OCI-LY3 (cell line): Measurements from ENCODE around the gene HEATR3.

Experiments used
- H2AFZ ChIP-seq: fragments of 200-600, 300-600 bp; shearing (Covaris generic); 2 replicates; pipeline ENCODE4 v1.6.0; 2014; ENCODE audit warnings: antibody characterized with exemption, low read depth, low read length
- H3K27ac ChIP-seq: fragments of 200-600, 300-600 bp; sonication (generic); 2 replicates; pipeline ENCODE4 v1.5.1; 2014; ENCODE audit warnings: mild to moderate bottlenecking, low read length, moderate library complexity, mixed read lengths
- H3K27me3 ChIP-seq: fragments of 200-600, 300-600 bp; sonication (generic); 2 replicates; pipeline ENCODE4 v1.6.1; 2014; ENCODE audit warnings: low read depth, low read length, mixed read lengths
- H3K36me3 ChIP-seq: fragments of 200-600, 300-600 bp; sonication (generic); replicated peaks from 2 replicates; pipeline ENCODE3; 2014; ENCODE audit warnings: low read depth, low read length, mixed read lengths
- H3K4me1 ChIP-seq: fragments of 300-600, 200-600 bp; sonication (generic); 2 replicates; pipeline ENCODE4 v1.6.1; 2014; ENCODE audit warnings: low read length, mixed read lengths
- H3K4me2 ChIP-seq: fragments of 200-600, 300-600 bp; sonication (generic); 2 replicates; pipeline ENCODE4 v1.6.1; 2014; ENCODE audit warnings: low read length, mixed read lengths
- H3K4me3 ChIP-seq: fragments of 300-600, 200-600 bp; sonication (generic); 2 replicates; pipeline ENCODE4 v1.5.1; 2014; ENCODE audit warnings: antibody characterized with exemption, mild to moderate bottlenecking, low read length, moderate library complexity
- H3K79me2 ChIP-seq: fragments of 300-600, 200-600 bp; shearing (Covaris generic); 2 replicates; pipeline ENCODE4 v1.6.1; 2014; ENCODE audit warnings: mild to moderate bottlenecking, low read length, mixed read lengths
- H3K9ac ChIP-seq: fragments of 300-600, 200-600 bp; shearing (Covaris generic); 2 replicates; pipeline ENCODE4 v1.6.0; 2014; ENCODE audit warnings: mild to moderate bottlenecking, low read length, moderate library complexity
- H3K9me3 ChIP-seq: fragments of 200-600, 300-600 bp; shearing (Covaris generic); 2 replicates; pipeline ENCODE4 v1.6.1; 2014; ENCODE audit warnings: low read length, mixed read lengths; ENCODE audit not compliant: insufficient read depth
- H4K20me1 ChIP-seq: fragments of 200-600, 300-600 bp; sonication (generic); 2 replicates; pipeline ENCODE4 v1.6.1; 2016; ENCODE audit warnings: low read length, mixed read lengths; ENCODE audit not compliant: insufficient read depth
- CTCF ChIP-seq: fragments of 200-600, 300-600 bp; sonication (generic); IDR thresholded peaks from 2 replicates; pipeline ENCODE4 v1.5.1; 2014; ENCODE audit warnings: antibody characterized with exemption, low read length, low read depth
- EZH2phosphoT487 ChIP-seq: fragments of 200-600 bp; shearing (Covaris generic); IDR thresholded peaks from 2 replicates; pipeline ENCODE4 v1.6.1; 2018; ENCODE audit warnings: antibody characterized with exemption, mixed run types, low read depth

Gene HEATR3

GRCh38 chr16:50024207-50024606 lies 41.6 kb upstream of the HEATR3 start:
- peaks cover 17% of the 10 kb centered on the region for H3K79me2 ChIP-seq
- TF ChIP-seq CTCF, result no peak
- no peak for TF ChIP-seq EZH2phosphoT487
- H3K4me1 ChIP-seq, result peaks cover 11% of the 10 kb centered on the region
- no peaks in the 10 kb centered on the region for H3K9me3 ChIP-seq
- H3K9ac ChIP-seq, result peak overlapping the region; percentile 52
- 0 out of 2 replicates have a peak, but pooled peaks cover 4% of the 10 kb centered on the region for H3K27me3 ChIP-seq
- H3K4me2 ChIP-seq, result peak overlapping the region; percentile 89
- no peak overlapping the region for H3K27ac ChIP-seq
- no peaks in the 10 kb centered on the region for H4K20me1 ChIP-seq
- H2AFZ ChIP-seq, result peak overlapping the region; percentile 95
- H3K36me3 ChIP-seq, result no peaks in the 10 kb centered on the region
- H3K4me3 ChIP-seq, result peak overlapping the region; percentile 73

GRCh38 chr16:50024684-50025536 lies 40.9 kb upstream of the HEATR3 start, which contains the start of gene CNEP1R1:
Gene CNEP1R1 (plus strand): TSS chr16:50025225. CDS start chr16:50025316, 91 bp downstream.
- peak within 1 kb of the TSS; percentile 93 for H3K4me3 ChIP-seq
- peak within 1 kb of the TSS; percentile 70 for H3K9ac ChIP-seq
- no peaks in the 10 kb centered on the region for H3K9me3 ChIP-seq
- peaks cover 11% of the 10 kb centered on the region for H3K4me1 ChIP-seq
- H2AFZ ChIP-seq, result peak within 1 kb of the TSS; percentile 95
- H3K27ac ChIP-seq, result 0 out of 2 replicates have a peak within 1 kb of the TSS, but pooled peaks have one; percentile 12
- TF ChIP-seq CTCF (peak; percentile 93), EZH2phosphoT487 (no peak)
- H4K20me1 ChIP-seq, result no peaks in the 10 kb centered on the region
- peak within 1 kb of the TSS; percentile 89 for H3K4me2 ChIP-seq
- peaks cover 17% of the 10 kb centered on the region for H3K79me2 ChIP-seq
- peaks cover 3% of the 10 kb centered on the region for H3K36me3 ChIP-seq
- H3K27me3 ChIP-seq, result 0 out of 2 replicates have a peak, but pooled peaks cover 4% of the 10 kb centered on the region

- peak overlapping the region; percentile 93 for H3K4me3 ChIP-seq
- H3K27me3 ChIP-seq, result 0 out of 2 replicates have a peak, but pooled peaks cover 4% of the 10 kb centered on the region
- peaks cover 17% of the 10 kb centered on the region for H3K79me2 ChIP-seq
- H3K4me2 ChIP-seq, result peak overlapping the region; percentile 86
- H4K20me1 ChIP-seq, result no peaks in the 10 kb centered on the region
- H3K9ac ChIP-seq, result peak overlapping the region; percentile 70
- peaks cover 11% of the 10 kb centered on the region for H3K4me1 ChIP-seq
- peaks cover 3% of the 10 kb centered on the region for H3K36me3 ChIP-seq
- 0 out of 2 replicates have a peak overlapping the region, but pooled peaks have one; percentile 12 for H3K27ac ChIP-seq
- no peaks in the 10 kb centered on the region for H3K9me3 ChIP-seq
- no peak for TF ChIP-seq CTCF
- TF ChIP-seq EZH2phosphoT487, result no peak
- H2AFZ ChIP-seq, result peak overlapping the region; percentile 50
Observed at GRCh38 chr16:50025537-50025931, 40.2 kb upstream of the HEATR3 start.

- peaks cover 11% of the 10 kb centered on the region for H3K4me1 ChIP-seq
- TF ChIP-seq CTCF (no peak), EZH2phosphoT487 (no peak)
- no peak overlapping the region for H2AFZ ChIP-seq
- no peak overlapping the region for H3K4me3 ChIP-seq
- no peak overlapping the region for H3K27ac ChIP-seq
- H3K36me3 ChIP-seq, result peaks cover 11% of the 10 kb centered on the region
- no peak overlapping the region for H3K4me2 ChIP-seq
- H4K20me1 ChIP-seq, result no peaks in the 10 kb centered on the region
- H3K27me3 ChIP-seq, result no peaks in the 10 kb centered on the region
- H3K9me3 ChIP-seq, result no peaks in the 10 kb centered on the region
- H3K9ac ChIP-seq, result no peak overlapping the region
- peaks cover 17% of the 10 kb centered on the region for H3K79me2 ChIP-seq
Observed at GRCh38 chr16:50027829-50028228, 37.9 kb upstream of the HEATR3 start.
